Pons (tissue), 1 donor: ENCODE data around the gene NUP50.
A peak's percentile ranks its signal among the peaks of the same experiment; 100 is the strongest.

Experiments used
- DNase-seq: peaks from one replicate; pipeline ENCODE4 v3.0.0-alpha.2; 2016; ENCODE audit warnings: low spot score

Gene NUP50, protein sequence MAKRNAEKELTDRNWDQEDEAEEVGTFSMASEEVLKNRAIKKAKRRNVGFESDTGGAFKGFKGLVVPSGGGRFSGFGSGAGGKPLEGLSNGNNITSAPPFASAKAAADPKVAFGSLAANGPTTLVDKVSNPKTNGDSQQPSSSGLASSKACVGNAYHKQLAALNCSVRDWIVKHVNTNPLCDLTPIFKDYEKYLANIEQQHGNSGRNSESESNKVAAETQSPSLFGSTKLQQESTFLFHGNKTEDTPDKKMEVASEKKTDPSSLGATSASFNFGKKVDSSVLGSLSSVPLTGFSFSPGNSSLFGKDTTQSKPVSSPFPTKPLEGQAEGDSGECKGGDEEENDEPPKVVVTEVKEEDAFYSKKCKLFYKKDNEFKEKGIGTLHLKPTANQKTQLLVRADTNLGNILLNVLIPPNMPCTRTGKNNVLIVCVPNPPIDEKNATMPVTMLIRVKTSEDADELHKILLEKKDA

DNA sequence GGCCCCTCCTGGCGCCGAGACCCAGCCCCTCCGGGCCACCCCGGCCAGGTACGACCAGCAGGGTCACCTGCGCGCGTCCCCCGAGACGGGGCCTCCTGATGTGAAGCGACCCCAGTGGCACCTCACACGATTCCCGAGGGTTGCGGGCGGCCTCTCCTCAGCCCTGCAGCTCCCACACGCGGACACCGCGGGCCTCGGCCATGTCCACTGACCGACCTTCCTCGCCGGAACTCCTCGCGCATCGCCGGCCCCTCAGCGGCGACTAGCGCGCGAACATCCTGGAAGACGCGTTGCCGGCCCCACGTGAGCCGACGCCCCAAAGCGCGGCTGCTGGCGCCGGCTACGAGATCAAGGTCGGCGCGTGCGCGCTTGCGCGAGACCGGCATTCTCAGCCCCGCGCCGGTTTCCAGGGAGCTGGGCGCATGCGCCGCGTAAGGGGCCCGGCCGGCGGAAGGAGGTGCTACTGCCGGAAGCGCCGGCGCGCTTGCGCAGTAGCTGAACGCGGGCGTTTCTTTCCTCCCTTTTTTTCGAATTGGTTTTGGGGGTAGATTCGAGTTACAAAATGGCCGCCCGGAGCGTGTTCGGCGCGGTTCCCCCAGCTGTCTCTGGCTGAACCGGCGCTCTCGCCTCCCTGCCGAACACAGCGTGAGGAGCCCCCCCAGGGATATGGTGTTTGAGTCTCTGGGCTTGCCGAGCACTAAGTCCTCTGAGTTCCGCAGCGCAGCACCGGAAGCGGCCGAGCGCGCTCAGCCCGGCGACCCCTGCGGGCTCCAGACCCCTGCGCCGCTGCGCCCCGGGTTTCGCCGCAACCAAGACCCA lies at the start of gene NUP50:
Gene NUP50, plus strand, starts transcription at position 475 of the 819 bp plus-strand sequence. CDS start 4,253 bp downstream, outside the sequence.
- peak; percentile 89 for DNase-seq

DNA sequence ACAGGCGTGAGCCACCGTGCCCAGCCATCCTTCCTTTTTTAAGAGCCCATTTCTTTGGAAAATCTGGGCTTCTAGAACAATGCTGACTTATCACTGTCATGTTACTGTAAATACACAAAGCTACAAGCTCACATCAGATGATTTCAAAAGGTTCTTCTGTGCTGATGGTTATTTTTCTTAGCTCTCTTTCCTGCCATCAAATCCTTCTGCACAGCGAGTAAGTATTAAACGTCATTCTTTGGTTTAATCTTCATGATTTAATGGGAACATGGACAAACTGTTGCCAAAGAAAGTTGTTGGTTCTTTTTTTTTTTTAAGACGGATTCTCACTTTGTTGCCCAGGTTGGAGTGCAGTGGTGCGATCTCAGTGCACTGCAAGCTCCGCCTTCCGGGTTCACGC lies 43.3 kb upstream of the NUP50 start:
- no peak for DNase-seq

DNA sequence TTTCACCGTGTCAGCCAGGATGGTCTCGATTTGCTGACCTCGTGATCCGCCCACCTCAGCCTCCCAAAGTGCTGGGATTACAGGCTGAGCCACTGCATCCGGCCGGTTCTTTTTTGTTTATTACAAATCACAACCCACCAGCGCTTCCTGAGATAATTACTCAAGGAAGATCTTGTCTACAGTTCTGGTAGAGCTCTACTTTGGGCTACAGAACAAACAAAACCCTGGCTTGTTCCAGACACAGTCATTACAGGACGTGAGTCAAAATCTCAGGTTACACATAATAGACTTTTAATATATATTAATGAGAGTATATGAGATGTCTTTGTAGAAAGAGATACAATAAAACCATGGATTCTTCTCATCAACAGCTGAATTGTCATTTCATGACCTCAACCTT lies 42.8 kb upstream of the NUP50 start:
- no peak for DNase-seq

DNA sequence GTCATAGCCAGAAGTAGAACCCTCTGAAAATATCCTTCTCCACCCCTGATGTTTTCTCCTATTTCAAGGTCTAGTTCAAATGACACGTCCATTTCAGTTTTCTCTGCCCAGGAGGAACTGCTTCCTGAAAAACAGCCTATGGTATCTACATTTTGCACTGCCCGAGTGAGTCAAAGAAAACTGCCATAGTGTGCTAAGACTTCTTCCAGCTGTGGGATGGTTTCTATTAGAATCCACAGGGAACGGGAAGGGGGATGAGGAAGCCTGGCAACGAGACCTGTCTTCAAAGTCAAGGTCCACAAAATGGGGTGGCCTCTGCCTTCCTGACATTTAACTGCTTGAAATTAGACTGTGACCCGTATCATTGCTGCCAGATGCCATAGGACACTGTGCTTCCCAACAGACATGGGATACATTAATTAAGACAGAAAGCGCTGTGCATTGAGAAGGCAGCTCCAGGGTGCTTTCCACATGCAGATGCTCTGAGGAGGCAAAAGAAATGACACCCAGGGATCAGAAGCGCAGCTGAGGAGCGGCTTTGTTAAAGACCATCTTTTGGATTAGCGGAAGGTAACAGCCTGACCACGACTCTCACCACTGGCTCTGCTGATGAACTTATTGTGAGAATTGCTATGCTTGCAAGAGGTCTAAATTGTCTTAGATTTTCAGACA lies 39.4 kb upstream of the NUP50 start:
- DNase-seq = no peak

DNA sequence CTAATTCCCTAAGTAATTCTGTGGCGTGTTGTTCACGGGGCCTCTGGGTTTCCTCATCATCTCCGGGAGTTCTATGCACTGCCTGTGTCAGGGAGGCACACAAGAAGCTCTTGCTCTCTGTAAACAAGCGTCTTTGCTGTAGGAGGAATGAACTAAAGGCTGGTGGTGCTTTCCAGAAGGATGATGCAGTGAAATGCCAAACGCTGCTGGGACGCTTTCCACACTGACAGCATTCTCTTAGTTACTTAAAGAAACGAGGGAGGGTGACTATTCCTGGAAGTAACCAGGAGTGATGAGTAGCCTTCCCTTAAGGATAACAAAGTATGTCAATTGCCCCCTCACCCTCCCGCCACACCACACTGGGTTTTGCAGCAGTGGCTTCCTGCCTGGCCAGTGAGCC lies 38.5 kb upstream of the NUP50 start:
- no peak for DNase-seq

DNA sequence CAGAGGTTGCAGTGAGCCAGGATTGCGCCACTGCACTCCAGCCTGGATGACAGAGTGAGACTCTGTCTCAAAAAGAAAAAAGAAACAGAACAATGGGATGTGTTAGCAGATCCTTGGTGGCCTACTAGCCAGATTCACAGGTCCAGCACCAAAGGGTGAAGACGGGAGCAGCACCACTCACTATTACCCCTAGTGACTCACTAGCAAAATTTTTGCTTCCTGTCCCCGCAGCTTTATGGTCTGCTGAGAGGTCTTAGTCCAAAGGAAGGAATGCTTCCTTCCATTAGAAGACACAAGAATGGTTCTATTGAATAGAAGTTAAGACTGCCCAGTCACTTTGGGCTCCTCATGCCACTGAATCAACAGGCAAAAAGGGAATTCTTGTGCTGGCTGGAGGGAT lies 35.9 kb upstream of the NUP50 start:
- no peak for DNase-seq

DNA sequence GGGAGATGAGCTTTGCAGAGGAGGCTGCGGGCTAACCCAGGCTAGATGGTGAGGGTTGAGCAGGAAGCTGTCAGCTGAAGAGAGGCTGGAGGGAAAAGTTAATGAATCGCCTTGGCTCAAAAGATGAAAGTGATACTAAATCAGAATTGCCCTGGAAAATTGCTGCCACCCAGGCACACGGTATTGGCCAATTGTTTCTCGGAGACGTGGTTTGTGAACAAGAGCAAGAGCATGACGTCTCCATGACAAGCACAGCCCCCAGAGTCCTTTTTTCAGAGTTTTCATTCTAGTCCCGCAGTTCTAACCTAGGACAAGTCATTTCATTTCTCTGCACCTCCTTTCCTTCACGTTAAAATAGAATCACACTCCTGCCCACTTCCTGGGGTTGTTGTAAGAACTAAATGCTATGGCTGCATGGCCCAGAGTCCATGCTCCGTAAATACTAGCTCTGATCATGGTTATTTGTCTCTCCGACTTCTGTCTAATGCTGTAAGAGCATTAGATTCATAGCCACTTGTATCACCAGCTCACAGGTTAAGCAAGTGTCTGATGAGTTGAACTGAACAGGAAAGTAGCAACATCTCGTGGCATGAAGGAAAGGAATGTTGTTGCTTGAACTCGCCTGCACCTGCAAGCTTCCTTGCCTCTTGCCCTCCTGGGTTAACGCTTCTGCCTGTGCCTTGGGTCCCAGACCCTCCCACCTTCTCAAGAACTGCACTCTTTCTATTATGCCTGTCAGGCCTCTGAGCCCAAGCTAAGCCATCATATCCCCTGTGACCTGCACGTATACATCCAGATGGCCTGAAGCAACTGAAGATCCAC lies 33.8 kb upstream of the NUP50 start:
- no peak for DNase-seq

DNA sequence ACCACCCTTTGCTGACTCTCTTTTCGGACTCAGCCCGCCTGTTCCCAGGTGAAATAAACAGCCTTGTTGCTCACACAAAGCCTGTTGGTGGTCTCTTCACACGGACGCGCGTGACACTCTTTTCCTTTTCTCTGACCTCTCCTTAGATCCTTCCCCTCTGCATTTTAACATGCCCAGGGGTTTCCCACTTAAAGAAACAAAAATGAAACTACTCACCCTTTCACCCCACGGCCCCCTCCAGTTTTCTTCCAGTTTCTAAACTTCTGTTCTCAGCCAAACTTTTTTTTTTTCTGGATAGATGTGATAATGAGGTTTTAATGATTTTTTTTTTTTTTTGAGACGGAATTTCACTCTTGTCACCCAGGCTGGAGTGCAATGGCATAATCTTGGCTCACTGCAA lies 32.8 kb upstream of the NUP50 start:
- DNase-seq = no peak

DNA sequence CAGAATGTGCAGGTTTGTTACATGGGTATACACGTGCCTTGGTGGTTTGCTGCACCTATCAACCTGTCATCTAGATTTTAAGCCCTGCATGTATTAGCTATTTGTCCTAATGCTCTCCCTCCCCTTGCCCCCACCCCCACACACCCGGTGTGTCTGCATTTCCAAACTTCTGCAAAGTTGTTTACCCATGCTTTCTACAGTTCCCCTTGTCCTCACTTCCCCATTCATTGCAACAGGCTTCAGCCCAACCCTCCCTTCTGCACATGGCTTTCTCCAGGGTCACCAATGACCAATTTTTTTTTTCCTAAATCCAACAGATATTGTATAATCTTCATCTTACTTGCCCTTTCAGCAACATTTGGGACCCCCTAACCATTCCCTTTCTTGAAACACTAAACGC lies 32.0 kb upstream of the NUP50 start:
- peak; percentile 20 for DNase-seq

DNA sequence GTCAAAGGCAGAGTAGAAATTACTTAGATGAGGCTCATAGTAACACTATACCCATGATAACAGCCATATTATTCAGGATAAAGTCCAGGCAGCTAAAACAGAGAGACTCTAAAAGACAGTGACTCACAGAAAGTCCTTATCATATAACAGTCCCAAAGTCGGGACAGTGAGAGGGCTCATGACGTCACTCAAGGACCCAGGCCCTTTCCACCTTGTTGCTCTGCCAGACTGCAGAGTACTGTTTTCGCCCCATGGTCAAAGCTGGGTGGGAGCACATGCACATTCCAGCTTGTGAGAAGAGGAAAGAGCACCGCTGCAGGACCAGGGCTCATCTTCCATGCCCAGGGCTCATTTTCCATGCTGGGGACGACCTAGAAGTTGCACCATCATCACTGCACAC lies 29.4 kb upstream of the NUP50 start:
- DNase-seq = no peak

DNA sequence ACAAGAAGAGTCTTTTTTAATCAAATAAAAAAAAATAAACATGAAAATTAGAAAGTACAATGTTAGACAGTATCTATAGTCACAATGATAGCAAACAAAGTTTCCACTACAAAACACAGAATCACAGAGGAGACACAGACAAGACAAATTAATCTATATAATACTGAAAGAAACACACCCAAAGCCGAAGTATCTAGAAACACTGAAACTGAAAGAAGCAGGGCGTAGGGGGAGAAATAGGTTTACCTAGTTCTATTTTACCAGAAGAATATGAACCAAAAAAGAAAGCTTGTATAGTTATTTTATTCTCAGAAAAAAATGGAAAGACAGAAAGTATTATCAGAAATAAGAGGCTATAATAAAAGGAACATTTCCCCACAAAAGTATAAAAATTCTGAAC lies 27.1 kb upstream of the NUP50 start:
- DNase-seq = no peak

DNA sequence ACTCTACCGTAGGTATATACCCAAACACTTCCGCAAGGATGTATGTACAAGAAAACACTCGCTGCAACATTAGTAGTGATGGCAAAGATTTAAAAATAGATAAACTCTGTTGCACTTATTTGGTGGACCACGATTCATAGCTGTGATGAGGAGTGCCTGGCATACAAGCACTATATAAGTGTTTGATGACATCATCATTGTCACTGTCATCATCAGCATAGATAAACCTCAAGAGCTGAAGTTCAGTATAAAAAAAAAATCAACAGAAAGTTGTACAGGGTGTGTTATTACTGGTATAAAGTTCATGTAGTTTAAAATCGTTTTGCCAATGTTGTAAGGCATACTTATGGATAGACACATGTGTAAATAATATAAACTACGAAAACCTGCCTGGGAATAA lies 24.0 kb upstream of the NUP50 start:
- DNase-seq = no peak

DNA sequence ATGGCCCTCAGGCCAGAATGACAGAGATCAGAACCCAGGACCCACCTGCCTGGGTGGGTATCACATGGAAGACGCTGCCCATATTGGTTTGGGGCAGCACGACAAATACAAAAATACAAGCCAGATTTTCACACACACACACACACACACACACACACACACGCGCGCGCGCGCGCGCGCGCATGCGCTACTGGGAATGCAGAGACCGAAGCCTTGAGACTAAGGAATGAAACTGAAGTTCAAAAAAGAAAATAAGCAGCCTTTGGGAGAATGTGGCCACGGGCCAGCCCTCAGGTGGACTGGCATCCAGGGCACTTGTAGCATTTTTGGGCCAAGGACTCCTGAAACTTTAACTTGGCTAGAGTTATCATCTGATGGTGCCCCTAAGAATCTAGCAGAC lies 21.3 kb upstream of the NUP50 start:
- no peak for DNase-seq

DNA sequence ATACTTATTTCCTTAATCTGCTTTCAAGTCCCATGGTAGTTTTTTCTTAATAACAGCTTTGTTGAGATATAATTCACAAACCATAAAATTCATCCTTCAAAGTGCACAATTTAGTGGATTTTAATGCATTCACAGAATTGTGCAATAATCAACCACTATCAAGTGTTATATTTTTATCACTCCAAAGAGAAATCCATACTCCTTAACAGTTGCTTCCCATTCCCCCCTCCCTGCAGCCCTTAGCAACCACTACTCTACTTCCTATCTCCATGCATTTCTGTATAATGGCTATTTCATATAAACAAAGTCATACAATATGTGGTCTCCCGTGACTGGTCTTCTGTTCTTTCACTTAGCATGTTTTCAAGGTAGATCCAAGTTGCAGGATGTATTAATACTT lies 18.8 kb upstream of the NUP50 start:
- no peak for DNase-seq

DNA sequence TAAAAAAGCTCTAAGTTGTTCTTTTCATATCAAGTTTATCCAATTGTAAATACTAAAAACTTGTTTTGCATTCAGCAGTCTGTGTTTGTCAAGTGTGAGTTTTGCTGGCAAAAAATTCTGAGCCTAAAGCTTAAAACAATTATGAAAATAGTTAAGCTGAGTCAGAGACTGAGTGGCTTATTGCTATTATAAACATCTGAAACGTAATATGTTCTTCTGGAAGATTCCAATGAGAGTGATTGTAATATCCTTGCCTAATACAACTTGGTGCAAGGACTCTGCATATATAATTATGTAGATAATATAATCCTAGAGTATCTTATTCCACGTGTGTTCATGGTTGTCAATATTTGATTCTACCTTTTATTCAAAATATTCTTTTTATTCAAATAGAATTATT lies 14.1 kb upstream of the NUP50 start:
- no peak for DNase-seq

DNA sequence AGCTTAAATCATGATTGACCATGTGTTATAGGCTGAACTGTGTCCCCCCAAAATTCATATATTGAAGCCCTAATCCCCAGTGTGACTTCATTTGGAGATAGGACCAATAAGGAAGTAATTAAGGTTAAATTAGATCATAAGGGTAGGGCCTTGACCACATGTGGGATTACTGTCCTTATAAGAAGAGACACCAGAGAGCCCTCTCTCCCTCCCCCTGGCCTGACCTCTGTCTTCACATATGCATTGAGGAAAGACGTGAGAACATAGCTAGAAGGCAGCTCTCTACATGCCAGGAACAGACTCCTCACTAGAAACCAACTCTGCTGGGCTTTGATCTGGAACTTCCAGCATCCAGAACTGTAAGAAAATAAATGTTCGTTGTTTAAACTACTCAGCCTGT lies 13.6 kb upstream of the NUP50 start:
- no peak for DNase-seq

DNA sequence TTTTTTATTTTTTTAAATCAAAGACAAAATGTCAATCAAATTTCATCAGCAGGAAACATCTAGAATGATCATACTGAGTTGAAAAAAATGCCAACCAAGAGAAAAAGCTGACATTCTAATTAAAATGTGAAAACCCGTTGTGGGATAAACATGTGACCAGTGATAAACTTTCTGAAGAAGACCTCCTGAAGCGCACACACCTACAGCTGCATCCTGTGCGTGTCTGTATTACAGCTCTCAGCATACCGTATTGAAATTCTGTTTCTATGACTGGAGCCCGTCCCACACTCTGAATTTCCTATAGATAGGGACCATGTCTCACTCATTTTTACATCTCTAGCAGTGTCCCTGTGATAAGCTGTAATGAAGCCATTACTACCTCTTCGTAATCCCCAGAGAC lies 12.2 kb upstream of the NUP50 start:
- DNase-seq = no peak

DNA sequence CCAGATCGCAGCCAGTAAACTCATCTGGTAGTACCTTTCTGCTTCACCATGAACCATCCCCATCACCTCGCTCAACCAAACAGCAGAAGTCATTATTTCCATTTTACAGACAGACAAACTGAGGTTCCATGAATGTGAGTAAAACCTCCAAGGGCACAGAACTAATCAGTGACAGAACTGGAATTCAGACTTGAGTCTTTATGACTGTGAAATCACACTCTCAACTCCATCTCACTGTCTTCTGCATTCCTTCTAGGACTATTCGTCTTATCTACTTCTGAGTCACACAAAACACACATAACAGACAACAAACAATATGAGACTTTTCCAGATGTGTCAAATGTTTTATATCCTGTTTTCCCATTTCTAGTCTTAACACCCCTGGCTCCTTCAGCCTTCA lies 9.3 kb upstream of the NUP50 start:
- no peak for DNase-seq

DNA sequence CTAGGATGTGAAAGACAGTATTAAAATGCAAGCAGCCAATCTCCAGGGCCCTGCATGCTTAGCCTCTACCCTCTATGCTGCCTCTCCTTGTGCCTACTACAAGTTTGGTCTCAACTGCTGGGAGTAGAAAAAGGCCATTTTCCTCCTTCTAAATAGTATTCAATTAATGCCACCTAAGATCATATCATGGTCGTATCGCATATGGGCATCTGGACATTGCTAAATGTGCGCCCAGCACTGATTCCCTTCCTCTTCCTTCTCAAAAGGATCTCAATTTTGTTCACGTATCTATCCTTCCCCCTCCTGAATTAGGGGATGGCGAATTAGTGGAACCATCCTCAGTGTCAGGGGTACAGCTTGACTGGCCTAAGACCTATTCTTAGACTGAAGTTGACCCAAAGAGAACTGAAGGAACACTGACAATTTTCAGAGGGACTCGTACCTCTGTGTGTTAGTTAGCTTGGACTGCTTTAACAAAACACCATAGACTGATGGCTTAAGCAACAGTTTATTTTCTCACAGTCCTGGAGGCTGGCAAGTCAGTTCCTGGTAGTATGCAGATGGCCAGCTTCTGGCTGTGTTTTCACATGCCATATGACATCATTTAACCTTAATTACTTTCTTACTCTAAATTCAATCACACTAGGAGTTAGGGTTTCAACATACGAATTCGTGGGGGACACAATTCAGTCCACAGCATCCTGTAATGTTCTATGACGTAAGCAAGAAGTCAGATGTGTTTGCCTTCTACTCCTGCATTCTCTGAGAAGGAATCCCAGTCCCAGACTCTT lies 8.5 kb upstream of the NUP50 start:
- DNase-seq = no peak

DNA sequence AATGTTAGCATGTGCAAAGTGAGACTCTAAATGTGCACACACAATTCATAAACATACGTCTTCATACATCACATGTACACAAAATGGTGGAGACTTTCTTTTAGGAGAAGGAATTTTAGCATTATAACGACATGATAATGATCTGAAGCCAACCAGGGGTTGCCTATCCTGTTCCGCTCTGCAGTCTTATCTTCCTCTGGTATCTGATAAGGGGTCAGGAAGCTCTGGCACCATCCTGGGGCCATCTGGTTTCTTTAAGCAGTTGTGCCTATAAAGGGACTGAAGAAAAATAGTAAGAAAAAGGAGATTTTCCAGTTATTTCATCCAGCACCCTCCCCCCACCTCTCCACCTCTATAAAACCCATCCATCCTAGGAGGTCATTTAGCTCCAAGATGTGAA lies 5.8 kb upstream of the NUP50 start:
- no peak for DNase-seq
